Suprapubic skin (tissue), 4 donors: ENCODE data around the gene ANK2.

Experiments used
- EP300 ChIP-seq: sonication (generic); formaldehyde crosslinking; IDR thresholded peaks from one replicate; pipeline ENCODE4 v1.6.1; 2017; ENCODE audit warnings: antibody characterized with exemption
- POLR2A ChIP-seq, 2 donors: fragments of 450-650 bp; IDR thresholded peaks; one replicate each; pipeline ENCODE4 v1.6.1; 2017; ENCODE audit warnings: antibody characterized with exemption in 2 of 2, mild to moderate bottlenecking in 2 of 2, moderate library complexity in 2 of 2
- POLR2AphosphoS5 ChIP-seq, 3 donors: sonication (generic); formaldehyde crosslinking; IDR thresholded peaks; one replicate each; pipeline ENCODE4 v1.6.1; 2017; ENCODE audit warnings: antibody characterized with exemption in 3 of 3
- TF ChIP-seq, protein P1 (sequence below), 2 donors: fragments of 200-600 bp in 1 of 2; fragments of 450-650 bp in 1 of 2; sonication (generic) in 1 of 2; IDR thresholded peaks; one replicate each; pipeline ENCODE4 v1.5.1; 2016 to 2019; ENCODE audit warnings: antibody characterized with exemption in 2 of 2, mild to moderate bottlenecking in 1 of 2, moderate library complexity in 1 of 2

DNA sequence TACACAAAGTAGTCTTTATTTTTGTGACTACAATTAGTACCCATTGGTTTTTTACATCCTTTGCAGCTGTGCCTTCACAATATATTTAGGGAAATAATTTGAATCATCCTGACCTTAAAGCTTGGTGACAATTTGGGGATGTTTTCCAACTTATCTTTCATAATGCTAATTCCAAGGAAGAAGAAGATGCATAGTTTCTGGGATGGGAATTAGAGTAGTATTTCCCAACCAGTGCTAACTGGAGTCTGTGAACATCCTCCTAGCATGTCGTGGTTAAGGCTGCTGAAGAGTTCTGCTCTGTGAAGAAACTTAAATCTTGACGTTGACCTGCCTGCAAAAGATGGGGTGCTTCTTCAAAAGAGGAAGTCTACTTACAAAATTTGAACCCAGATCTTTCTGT, 173.5 kb downstream of the ANK2 start:
- TF ChIP-seq, protein P1, sequence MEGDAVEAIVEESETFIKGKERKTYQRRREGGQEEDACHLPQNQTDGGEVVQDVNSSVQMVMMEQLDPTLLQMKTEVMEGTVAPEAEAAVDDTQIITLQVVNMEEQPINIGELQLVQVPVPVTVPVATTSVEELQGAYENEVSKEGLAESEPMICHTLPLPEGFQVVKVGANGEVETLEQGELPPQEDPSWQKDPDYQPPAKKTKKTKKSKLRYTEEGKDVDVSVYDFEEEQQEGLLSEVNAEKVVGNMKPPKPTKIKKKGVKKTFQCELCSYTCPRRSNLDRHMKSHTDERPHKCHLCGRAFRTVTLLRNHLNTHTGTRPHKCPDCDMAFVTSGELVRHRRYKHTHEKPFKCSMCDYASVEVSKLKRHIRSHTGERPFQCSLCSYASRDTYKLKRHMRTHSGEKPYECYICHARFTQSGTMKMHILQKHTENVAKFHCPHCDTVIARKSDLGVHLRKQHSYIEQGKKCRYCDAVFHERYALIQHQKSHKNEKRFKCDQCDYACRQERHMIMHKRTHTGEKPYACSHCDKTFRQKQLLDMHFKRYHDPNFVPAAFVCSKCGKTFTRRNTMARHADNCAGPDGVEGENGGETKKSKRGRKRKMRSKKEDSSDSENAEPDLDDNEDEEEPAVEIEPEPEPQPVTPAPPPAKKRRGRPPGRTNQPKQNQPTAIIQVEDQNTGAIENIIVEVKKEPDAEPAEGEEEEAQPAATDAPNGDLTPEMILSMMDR (IDR thresholded peaks at IDR 0.05) = no peak
- no peak for TF ChIP-seq POLR2A (IDR thresholded peaks at IDR 0.05)
- no peak for TF ChIP-seq POLR2AphosphoS5 (IDR thresholded peaks at IDR 0.05)
- no peak for TF ChIP-seq EP300
